OCI-LY7 (cell line): ENCODE results near the gene FIS1. TPM values are rescaled to one million over a fixed set of nuclear protein-coding genes. Genes with fewer than 3 reads are reported as not detected.

Experiments used
- BruUV-seq: library from RNA; stranded (reverse); fragments of 400-500 nt; replicated peaks from 2 replicates; lab custom pipeline; 2021; lab: Mats Ljungman, UMichigan
- CTCF ChIA-PET: fragments of 300-600 bp; sonication (Branson Sonifier 250); formaldehyde crosslinking; loops from one replicate; lab custom pipeline; 2022; ENCODE audit warnings: antibody characterized with exemption; ENCODE audit not compliant: unreplicated experiment; lab: Charles Lee
- POLR2A ChIA-PET: fragments of 300-600 bp; sonication (Branson Sonifier 250); formaldehyde crosslinking; loops from one replicate; lab custom pipeline; 2022; ENCODE audit warnings: antibody characterized with exemption; lab: Charles Lee
- DNase-seq: peaks from one replicate; pipeline ENCODE4 v3.0.0-alpha.2; 2015; ENCODE audit warnings: low spot score
- H2AFZ ChIP-seq: fragments of 200-600 bp; sonication (generic), shearing (Covaris generic); 2 replicates; pipeline ENCODE4 v1.6.1; 2014; ENCODE audit warnings: mild to moderate bottlenecking, antibody characterized with exemption, low read length, moderate library complexity
- H3K27ac ChIP-seq: fragments of 200-600 bp; sonication (generic); 2 replicates; pipeline ENCODE4 v1.5.1; 2014; ENCODE audit warnings: mixed run types, low read depth, mild to moderate bottlenecking, moderate library complexity, low read length, inconsistent platforms; ENCODE audit not compliant: poor library complexity, severe bottlenecking
- H3K36me3 ChIP-seq: fragments of 200-600 bp; sonication (generic); 2 replicates; pipeline ENCODE4 v1.6.1; 2014; ENCODE audit warnings: mild to moderate bottlenecking, antibody characterized with exemption, low read length, moderate library complexity, mixed read lengths; ENCODE audit not compliant: insufficient read depth
- H3K4me1 ChIP-seq: fragments of 200-600 bp; sonication (generic); 2 replicates; pipeline ENCODE4 v1.5.1; 2014; ENCODE audit warnings: mild to moderate bottlenecking, low read length; ENCODE audit not compliant: insufficient read depth, poor library complexity, severe bottlenecking
- H3K4me2 ChIP-seq: fragments of 200-600 bp; sonication (generic); 2 replicates; pipeline ENCODE4 v1.6.1; 2014; ENCODE audit warnings: mild to moderate bottlenecking, low read length
- H3K4me3 ChIP-seq: fragments of 200-600 bp; sonication (generic); 2 replicates; pipeline ENCODE4 v1.5.1; 2014; ENCODE audit warnings: mild to moderate bottlenecking, low read depth, low read length; ENCODE audit not compliant: poor library complexity, severe bottlenecking
- H3K79me2 ChIP-seq: fragments of 200-600 bp; sonication (generic); 2 replicates; pipeline ENCODE4 v1.6.1; 2016; ENCODE audit warnings: low read depth, mild to moderate bottlenecking, low read length, moderate library complexity, mixed read lengths; ENCODE audit not compliant: insufficient read depth
- H3K9me2 ChIP-seq: fragments of 200-600 bp; sonication (generic); 2 replicates; pipeline ENCODE4 v1.6.1; 2016; ENCODE audit warnings: mild to moderate bottlenecking, low read length, mixed read lengths; ENCODE audit not compliant: insufficient read depth
- H3K9me3 ChIP-seq: fragments of 200-600 bp; sonication (generic); 2 replicates; pipeline ENCODE4 v1.6.1; 2014; ENCODE audit warnings: mild to moderate bottlenecking, mixed run types, low read length, mixed read lengths
- H4K20me1 ChIP-seq: fragments of 200-600 bp; sonication (generic); 2 replicates; pipeline ENCODE4 v1.6.1; 2014; ENCODE audit warnings: mild to moderate bottlenecking, antibody characterized with exemption, low read length, moderate library complexity, mixed read lengths; ENCODE audit not compliant: insufficient read depth
- CTCF ChIP-seq: fragments of 200-600 bp; sonication (generic); conservative IDR thresholded peaks from 2 replicates; pipeline ENCODE4 v1.5.1; 2014; ENCODE audit warnings: mild to moderate bottlenecking, antibody characterized with exemption, low read length, moderate library complexity, mixed read lengths
- EZH2phosphoT487 ChIP-seq: fragments of 200-600 bp; sonication (generic); IDR thresholded peaks from 2 replicates; pipeline ENCODE4 v1.6.1; 2018; ENCODE audit warnings: low read depth, borderline replicate concordance, mild to moderate bottlenecking, mixed run types, antibody characterized with exemption, low read length, moderate library complexity, mixed read lengths
- intact Hi-C: fragments of 100-400 bp; cut with micrococcal nuclease; formaldehyde crosslinking; loops from one replicate; pipeline ENCODE4 v1.10.0; 2022; ENCODE audit not compliant: unreplicated experiment
- small RNA-seq: library from RNA; depleted of rRNA; stranded (forward); fragments of <200 nt; gene quantifications from one replicate; pipeline ENCODE3, GENCODE V24; 2014
- total RNA-seq, 2 experiments: library from RNA; depleted of rRNA in 1 of 2; stranded (reverse); fragments of >200 nt in 1 of 2; shearing (Covaris generic) in 1 of 2; gene quantifications; 2 replicates each; pipeline ENCODE4 v1.2.3, GENCODE V29; 2014 to 2022

The FIS1 gene
- total RNA-seq, 2 experiments from 2014 or later, result 92.7 to 102 TPM

DNA sequence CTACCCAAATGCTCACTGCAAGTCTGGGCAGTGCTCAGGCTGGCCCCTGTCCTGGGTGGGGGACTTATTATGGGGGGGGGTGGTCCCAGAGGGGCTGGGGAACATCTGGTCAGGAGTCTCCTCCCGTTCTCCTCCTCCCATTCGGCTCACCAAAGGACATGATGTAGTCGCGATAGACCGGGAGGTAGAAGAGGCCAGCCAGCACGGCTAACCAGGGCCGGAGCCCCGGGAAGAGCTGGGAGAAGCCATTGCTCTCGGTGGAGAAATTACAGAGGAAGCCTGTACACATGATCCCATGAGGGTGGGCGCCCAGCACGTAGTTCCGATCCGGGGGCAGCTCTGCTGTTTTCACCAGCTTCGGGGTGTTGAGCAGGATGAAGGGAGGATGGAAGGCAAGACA is 46.4 kb downstream of the FIS1 start:
- no peak overlapping the region for H3K4me3 ChIP-seq
- no peaks in the 10 kb centered on the region for H3K9me2 ChIP-seq
- no peak overlapping the region for H2AFZ ChIP-seq
- no peak for TF ChIP-seq EZH2phosphoT487
- TF ChIP-seq CTCF, result no peak
- no peak overlapping the region for H3K4me2 ChIP-seq
- DNase-seq, result no peak
- BruUV-seq, result no TSS peak
- no peaks in the 10 kb centered on the region for H3K9me3 ChIP-seq
- POLR2A ChIA-PET, result no interaction called here
- peaks cover 2% of the 10 kb centered on the region for H3K4me1 ChIP-seq
- H3K36me3 ChIP-seq, result no peaks in the 10 kb centered on the region
- H3K27ac ChIP-seq, result no peak overlapping the region
- no peaks in the 10 kb centered on the region for H4K20me1 ChIP-seq
- CTCF ChIA-PET, result no interaction called here
- intact Hi-C loops, result no loop called here
- no peaks in the 10 kb centered on the region for H3K79me2 ChIP-seq

DNA sequence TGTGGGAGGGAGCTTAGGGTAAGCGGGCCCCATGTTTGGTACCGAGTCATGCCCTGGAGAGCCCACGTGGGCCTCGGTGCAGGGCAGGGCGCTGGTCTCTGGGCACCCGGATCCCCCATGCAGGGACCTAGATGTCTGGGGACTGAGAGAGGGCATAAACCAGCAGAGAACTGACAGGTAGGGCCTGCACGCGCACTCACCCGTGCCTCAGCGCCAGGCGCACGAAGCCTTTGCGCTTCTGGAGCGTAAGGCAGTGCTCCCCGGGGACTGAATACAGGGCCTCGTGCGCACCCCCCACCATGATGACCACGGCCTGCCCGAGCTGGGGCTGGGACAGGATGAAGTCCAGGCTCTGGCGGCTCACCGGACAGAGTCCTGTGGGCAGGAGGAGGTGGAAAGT is 46.9 kb downstream of the FIS1 start:
- Histone ChIP-seq H3K9me2 (no peaks in the 10 kb centered on the region), H3K36me3 (no peaks in the 10 kb centered on the region), H4K20me1 (no peaks in the 10 kb centered on the region), H3K4me2 (no peak overlapping the region), H3K9me3 (no peaks in the 10 kb centered on the region), H3K27ac (no peak overlapping the region), H2AFZ (no peak overlapping the region), H3K4me3 (no peak overlapping the region), H3K4me1 (no peaks in the 10 kb centered on the region), H3K79me2 (no peaks in the 10 kb centered on the region)
- DNase-seq, result no peak
- POLR2A ChIA-PET, result no interaction called here
- intact Hi-C loops, result no loop called here
- TF ChIP-seq CTCF (no peak), EZH2phosphoT487 (no peak)
- no TSS peak for BruUV-seq
- CTCF ChIA-PET, result no interaction called here

DNA sequence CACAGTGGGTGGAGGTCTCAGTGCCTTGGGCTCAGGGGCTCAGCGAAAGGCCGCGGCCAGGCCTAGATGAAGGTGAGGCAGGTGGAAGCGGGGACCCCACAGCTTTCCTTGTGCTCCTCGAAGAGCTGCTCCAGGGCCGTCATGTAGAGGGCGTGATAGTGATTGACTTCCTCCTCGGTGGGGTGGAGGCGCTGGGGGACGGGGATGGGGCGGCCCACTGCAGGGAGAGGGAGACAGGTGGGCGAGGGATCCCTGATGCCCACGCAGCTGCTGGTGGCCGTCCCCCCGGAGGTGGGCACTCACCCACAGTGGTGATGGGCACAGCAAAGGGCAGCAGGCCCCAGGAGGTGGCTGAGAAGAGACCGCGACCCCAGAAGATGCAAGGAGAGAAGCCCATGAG is 49.0 kb downstream of the FIS1 start:
- no peak overlapping the region for H2AFZ ChIP-seq
- H3K9me3 ChIP-seq, result no peaks in the 10 kb centered on the region
- intact Hi-C loops, result no loop called here
- H3K9me2 ChIP-seq, result no peaks in the 10 kb centered on the region
- no peak for DNase-seq
- H3K4me3 ChIP-seq, result no peak overlapping the region
- no peak overlapping the region for H3K4me2 ChIP-seq
- BruUV-seq, result no TSS peak
- H3K4me1 ChIP-seq, result no peaks in the 10 kb centered on the region
- CTCF ChIA-PET, result no interaction called here
- TF ChIP-seq EZH2phosphoT487 (no peak), CTCF (no peak)
- no peaks in the 10 kb centered on the region for H3K79me2 ChIP-seq
- H3K36me3 ChIP-seq, result no peaks in the 10 kb centered on the region
- POLR2A ChIA-PET, result interaction anchor here (0.7 to 0.8 kb wide), 2 partner anchors 13 to 35 kb away, joined by 3 to 9 read pairs; no protein-coding TSS in a partner anchor
- H3K27ac ChIP-seq, result no peak overlapping the region
- H4K20me1 ChIP-seq, result no peaks in the 10 kb centered on the region

Small RNAs within 50 kb of the gene (small RNA-seq; reads per million reads assigned to genes)
- not detected for gene RNU6-1104P

Other genes starting within 250 kb of the FIS1 start
- not detected in 2 replicates for gene MUC17, start 225.0 kb downstream of the FIS1 start, total RNA-seq (2014; rRNA removed; shearing (Covaris generic))
- gene MUC17, start 225.0 kb downstream of the FIS1 start, total RNA-seq (2022), result not detected in 2 replicates
- 15.6 and 16.7 TPM in 2 replicates for gene TRIM56, start 159.6 kb downstream of the FIS1 start, total RNA-seq (2014; rRNA removed; shearing (Covaris generic))
- 47.3 and 51.9 TPM in 2 replicates for gene TRIM56, start 159.6 kb downstream of the FIS1 start, total RNA-seq (2022)
- gene SERPINE1, start 118.0 kb downstream of the FIS1 start, total RNA-seq (2014; rRNA removed; shearing (Covaris generic)), result not detected in 2 replicates
- gene SERPINE1, start 118.0 kb downstream of the FIS1 start, total RNA-seq (2022), result 0.30 and 0.42 TPM in 2 replicates
- 57.9 and 88.0 TPM in 2 replicates for gene AP1S1, start 90.6 kb downstream of the FIS1 start, total RNA-seq (2014; rRNA removed; shearing (Covaris generic))
- gene AP1S1, start 90.6 kb downstream of the FIS1 start, total RNA-seq (2022), result 58.3 and 67.3 TPM in 2 replicates
- not detected in 2 replicates for gene VGF, start 79.5 kb downstream of the FIS1 start, total RNA-seq (2014; rRNA removed; shearing (Covaris generic))
- 1.5 TPM in 2 replicates for gene VGF, start 79.5 kb downstream of the FIS1 start, total RNA-seq (2022)
- gene NAT16, start 64.8 kb downstream of the FIS1 start, total RNA-seq (2014; rRNA removed; shearing (Covaris generic)), result 0.22 TPM in 1 of 2 replicates, not detected in the other
- not detected in 2 replicates for gene NAT16, start 64.8 kb downstream of the FIS1 start, total RNA-seq (2022)
- not detected in 2 replicates for gene MOGAT3, start 44.0 kb downstream of the FIS1 start, total RNA-seq (2014; rRNA removed; shearing (Covaris generic))
- gene MOGAT3, start 44.0 kb downstream of the FIS1 start, total RNA-seq (2022), result not detected in 2 replicates
- gene PLOD3, start 27.5 kb downstream of the FIS1 start, total RNA-seq (2014; rRNA removed; shearing (Covaris generic)), result 9.2 and 12.1 TPM in 2 replicates
- 25.0 and 30.5 TPM in 2 replicates for gene PLOD3, start 27.5 kb downstream of the FIS1 start, total RNA-seq (2022)
- gene ZNHIT1, start 26.9 kb downstream of the FIS1 start, total RNA-seq (2014; rRNA removed; shearing (Covaris generic)), result 63.8 and 77.3 TPM in 2 replicates
- gene ZNHIT1, start 26.9 kb downstream of the FIS1 start, total RNA-seq (2022), result 40.8 and 44.3 TPM in 2 replicates
- gene CLDN15, start 7.3 kb downstream of the FIS1 start, total RNA-seq (2014; rRNA removed; shearing (Covaris generic)), result 15.9 and 17.8 TPM in 2 replicates
- 31.9 and 34.8 TPM in 2 replicates for gene CLDN15, start 7.3 kb downstream of the FIS1 start, total RNA-seq (2022)
- 8.7 and 14.6 TPM in 2 replicates for gene IFT22, start 76.7 kb upstream of the FIS1 start, total RNA-seq (2014; rRNA removed; shearing (Covaris generic))
- 13.2 and 14.1 TPM in 2 replicates for gene IFT22, start 76.7 kb upstream of the FIS1 start, total RNA-seq (2022)
- gene COL26A1, start 117.8 kb upstream of the FIS1 start, total RNA-seq (2014; rRNA removed; shearing (Covaris generic)), result not detected in 2 replicates
- gene COL26A1, start 117.8 kb upstream of the FIS1 start, total RNA-seq (2022), result not detected in 2 replicates